Kasumi-1 (cell line): ENCODE results near the gene CELF5.
A peak's percentile ranks its signal among the peaks of the same experiment; 100 is the strongest.
"Not testable (repeated sequence)": the region's sequence is repeated elsewhere in the genome, so short reads cannot be mapped to it uniquely, and the experiment has no call there.

Experiments used
- DNase-seq, 2 experiments: peaks; one replicate each; lab custom pipeline; 2025; lab: John Stamatoyannopoulos, UW

Gene CELF5

DNA sequence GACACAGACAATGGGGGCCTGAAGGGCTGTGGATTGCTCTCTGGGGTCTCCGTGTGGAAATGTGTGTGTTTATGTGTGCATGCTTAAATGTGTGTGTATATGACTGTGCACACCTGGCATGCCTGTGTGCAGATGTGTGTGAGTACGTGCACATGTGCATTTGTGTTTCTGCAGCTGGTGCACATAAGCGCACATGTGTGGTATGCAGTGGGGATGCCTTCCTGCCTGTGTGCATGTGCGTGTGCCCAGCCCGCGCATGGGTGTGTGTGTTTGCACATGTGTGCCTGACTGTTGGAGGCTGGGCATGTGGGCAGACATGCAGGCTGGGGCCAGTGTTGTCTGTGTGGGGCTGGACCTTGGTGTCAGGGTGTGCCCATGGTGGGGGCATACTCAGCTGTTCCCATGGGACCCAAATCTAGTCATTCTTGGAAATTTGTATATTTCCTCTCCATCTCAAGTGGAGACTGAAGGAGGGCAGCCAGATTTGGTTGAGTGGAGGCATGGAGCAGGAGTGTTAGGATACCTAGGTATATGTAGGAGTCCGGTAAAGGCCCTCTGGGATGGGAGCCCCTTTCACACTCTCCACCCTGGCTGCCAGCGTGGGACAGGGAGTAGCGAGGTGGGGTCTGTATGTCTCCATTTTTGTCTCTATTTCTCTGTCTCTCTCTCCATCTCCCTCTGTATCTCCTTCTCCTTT lies 49.9 kb downstream of the CELF5 start:
- no peak for DNase-seq

DNA sequence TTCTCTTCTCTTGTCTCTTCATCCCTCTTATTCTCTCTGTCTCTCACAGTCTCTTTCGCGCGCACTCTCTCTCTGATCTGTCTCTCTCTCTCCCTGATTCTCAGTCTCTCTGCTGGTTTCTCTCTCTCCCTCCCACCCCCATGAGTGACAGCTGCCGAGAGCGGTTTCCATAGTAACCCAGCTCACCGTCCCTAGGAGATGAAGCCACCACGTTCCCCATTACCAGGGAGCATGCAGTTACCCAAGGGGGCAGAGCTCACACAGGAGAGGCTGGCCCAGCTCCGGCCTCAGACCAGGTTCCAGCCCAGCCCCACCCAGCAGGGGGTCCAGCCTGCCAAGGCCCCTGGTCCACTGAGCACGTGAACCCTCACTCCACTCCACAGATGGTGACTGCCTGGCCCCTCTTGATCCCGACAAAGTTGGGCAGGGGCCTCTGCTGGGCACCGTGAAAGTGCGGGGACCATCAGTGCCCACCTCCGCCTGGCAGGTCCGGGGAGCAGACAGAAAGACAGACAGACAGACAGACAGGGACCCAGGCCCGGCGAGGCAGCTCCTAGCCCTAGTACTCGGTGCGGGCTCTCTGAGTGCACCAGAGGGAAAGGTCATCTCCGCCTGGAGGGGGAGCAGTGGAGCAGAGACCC lies 50.6 kb downstream of the CELF5 start:
- DNase-seq = peak; percentile 43 to 60

DNA sequence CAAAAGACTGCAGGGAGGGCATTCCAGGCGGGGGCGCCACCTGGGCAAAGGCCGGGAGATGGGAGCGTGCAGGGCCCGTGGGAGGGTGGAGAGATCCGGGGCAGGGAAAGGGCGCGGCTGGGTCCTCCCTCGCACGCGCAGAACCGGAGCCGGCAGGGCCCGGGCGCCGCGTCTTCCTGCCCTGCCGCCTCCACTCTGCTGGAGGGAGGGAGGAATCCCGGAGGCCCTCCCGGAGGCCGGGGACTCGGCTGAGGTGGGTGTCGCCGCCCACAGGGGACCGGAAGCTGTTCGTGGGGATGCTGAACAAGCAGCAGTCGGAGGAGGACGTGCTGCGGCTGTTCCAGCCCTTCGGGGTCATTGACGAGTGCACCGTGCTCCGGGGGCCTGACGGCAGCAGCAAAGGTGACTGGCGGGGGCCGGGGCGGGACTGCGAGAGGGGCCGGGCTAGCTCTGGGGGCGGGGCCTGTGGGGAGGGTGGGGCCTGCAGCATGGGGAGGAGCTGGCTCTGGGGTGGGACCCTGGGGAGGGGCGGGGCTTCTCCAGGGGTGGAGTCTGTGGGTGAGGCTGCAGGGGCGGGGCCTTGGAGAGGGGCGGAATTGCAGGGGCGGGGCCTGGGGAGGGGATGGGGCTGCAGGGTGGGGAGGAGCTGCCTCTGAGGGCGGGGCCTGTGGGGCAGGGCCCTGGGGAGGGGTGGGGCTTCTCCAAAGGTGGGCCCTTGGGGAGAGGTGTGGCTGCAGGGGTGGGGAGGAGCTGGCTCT lies 51.3 kb downstream of the CELF5 start:
- DNase-seq = peak; percentile 76 to 82

DNA sequence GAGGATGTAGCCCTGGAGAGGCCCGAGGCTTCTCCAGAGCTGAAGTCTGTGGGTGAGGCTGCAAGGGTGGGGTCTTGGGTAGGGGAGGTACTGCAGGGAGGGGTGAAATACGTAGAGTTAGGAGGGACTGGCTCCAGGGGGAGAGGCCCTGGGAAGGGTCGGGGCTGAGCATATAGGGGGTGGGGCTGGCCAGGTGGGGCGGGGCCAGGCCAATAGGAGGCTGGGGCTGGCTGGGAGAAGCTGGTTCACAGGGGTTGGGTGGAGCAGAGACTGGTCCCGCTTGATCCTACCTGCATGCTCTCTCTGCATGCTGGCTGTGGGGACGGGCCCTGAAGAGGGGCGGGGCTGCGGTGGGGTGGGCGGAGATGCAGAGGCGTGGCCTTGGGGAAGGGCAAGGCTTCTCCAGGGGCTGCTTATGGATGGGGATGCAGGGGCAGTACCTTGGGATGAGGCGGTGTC lies 51.9 kb downstream of the CELF5 start:
- DNase-seq = peak in 1 of 2 experiments; percentile 63

DNA sequence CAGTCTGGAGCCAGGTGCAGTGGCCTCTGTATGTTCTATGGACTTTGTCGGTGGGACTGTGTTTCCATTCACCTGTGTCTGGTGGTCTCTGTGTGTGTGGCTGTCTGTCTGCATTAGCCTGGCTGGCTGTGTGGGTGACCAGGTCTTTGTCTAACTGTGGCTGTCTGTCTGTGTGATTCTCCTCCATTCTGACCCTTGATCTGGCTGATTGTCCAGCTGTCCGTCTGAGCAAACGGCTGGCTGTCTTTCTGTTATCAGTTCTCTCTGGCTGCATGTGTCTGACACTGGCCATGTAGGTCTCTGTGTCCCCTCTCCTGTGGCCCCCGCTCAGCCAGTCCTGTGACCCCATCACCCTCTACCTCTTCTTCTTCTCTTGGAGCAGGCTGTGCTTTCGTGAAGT lies 53.2 kb downstream of the CELF5 start:
- no peak for DNase-seq

DNA sequence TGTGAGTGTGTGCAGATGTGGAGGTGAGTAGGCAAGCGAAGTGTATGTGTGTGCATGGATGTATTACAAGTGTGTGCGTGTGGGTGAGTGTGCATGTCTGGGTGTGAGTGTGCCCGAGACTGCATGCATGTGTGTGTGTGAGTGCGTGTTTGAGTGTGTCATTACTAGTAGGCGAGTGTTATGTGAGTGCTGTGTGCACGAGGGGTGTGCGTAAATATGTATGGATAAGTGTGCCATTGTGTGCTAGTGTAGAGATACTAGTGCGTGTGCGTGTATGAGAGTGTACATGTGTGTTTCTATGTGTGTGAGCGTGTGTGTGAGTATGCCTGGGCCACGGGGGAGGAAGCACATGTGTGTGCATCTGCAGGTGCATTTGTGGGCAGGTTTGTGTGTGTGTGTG lies 53.8 kb downstream of the CELF5 start:
- DNase-seq = no peak

DNA sequence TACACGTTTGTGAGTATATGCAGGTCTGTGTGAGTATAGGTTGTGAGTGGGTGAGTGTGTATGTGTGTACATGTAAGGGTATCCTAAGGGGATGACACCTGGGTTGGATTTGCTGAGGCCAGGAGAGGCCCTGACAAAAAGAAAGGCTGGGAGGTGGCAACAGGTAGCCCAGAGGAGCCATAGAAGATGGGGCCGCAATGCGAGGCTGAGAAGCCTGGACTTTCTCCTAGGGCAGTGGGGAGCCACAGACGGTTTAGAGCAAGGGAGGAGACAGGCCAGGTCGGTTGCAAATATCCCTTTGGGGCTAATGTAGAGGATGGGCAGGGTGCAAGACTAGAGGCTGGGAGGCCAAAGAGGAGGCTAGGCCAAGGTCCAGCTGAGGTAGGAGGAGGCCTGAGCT lies 54.3 kb downstream of the CELF5 start:
- DNase-seq = no peak

DNA sequence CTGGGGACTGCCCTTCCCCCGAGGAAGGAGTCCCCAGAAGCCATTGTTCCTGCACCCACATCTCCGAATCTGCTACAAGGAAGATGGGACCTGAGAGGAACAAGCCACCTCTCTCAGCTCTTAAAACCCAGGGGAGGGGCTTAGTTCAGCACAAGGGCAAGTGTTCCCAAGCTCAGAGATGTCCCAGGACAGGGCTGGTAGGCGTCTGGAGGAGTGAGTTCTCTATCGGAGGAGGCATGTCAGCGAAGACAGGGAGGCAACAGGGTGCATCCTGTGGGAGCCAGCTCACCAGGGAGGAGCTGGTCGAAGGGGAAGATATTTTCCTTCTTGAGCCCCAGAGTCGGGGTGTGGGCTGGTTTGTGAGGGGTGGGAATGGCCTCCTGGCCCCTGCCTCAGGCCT lies 54.8 kb downstream of the CELF5 start:
- DNase-seq = no peak

DNA sequence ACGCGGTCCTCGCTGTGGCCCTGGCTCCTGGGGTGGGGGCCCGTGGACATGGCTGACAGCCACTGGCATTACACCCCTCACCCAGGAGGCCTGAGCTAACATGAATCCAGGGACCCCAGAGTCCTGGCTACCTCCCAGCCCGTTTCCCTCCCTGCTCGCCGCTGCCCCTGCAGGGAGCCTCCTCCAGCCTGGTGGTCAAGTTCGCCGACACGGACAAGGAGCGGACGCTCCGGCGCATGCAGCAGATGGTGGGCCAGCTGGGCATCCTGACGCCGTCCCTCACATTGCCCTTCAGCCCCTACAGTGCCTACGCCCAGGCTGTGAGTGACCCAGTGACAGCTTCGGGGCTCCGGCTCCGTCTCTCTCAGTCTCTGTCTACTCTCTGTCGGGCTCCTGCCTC lies 56.6 kb downstream of the CELF5 start:
- no peak for DNase-seq

DNA sequence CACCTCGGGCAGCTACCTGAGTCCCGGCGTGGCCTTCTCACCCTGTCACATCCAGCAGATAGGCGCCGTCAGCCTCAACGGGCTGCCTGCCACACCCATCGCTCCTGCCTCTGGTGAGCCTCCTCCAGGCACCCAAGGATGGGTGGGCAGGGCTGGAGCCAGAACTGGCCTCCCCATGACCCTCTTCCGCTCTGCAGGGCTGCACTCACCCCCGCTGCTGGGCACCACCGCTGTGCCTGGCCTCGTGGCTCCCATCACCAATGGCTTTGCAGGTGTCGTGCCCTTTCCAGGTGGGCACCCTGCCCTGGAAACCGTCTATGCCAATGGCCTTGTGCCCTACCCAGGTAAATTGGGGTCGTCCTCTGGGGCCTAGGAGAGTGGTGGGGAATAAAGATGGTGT lies 57.7 kb downstream of the CELF5 start:
- no peak for DNase-seq

DNA sequence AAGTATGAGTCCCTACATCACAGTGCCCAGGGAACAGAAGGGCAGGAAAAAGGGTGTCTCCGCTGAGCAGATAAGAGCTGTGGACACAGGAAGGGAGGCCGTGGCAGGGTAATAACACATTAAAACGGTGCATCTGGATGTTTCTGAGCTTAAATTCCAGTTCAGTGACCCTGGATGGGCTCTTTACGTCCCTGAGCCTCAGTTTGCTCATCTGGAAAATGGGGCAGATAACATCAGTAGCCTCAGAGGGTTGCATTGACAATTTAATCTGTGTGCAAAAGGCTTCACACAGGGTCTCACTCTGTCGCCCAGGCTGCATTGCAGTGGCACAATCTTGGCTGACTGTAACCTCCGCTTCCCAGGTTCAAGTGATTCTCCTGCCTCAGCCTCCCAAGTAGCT lies 58.1 kb downstream of the CELF5 start:
- DNase-seq = no peak

DNA sequence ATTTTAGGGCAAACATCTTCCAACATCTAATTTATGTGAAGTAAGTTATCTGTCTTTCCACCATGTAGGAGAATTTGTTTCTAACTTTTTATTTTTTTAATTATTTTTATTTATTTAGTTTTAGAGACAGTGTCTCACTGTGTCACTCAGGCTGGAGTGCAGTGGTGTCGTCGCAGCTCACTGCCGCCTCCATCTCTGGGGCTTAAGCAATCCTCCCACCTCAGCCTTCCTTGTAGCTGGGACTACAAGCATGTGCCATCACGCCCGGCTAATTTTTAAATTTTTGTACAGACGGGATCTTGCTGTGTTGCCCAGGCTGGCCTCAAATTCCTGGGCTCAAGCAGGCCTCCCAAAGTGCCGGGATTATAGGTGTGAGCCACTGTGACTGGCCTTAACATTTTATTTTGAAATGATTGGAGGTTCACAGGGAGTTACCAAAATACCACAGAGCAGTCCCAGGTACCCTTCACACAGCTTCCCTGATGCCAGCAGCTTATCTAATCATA lies 58.8 kb downstream of the CELF5 start:
- no peak for DNase-seq

DNA sequence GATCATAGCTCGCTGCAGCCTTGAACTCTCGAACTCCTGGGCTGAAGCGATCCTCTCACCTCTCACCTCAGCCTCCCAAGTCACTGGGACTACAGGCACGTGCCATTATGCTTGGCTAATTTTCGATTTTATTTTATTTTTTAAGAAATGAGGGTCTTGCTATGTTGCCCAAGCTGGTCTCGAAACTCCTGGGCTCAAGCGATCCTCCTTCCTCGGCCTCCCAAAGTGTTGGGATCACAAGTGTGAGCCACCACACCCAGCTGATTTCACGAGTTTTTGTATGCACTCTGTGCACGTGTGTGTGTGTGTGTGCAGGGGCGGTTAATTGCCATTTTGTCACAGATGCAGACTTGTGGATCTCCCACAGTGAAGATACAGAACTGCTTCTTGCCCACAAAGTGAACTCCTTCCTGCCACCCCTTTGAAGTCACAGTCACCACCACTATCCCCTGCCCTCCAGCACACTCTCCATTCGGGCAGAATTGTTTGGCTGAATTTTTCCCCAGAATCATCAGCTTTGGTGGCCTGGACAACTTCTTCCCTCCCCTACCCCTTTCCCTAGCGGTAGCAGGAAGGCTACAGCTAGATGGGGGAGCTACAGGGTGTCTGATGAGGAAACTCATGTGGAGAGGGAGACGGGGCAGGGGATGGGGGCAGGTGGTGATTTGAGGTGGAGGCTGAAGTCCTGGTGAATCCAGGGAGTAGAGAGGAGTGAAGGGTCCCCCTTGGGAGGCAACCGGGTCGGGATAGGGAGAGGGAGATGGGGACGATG lies 59.6 kb downstream of the CELF5 start:
- DNase-seq = no peak

DNA sequence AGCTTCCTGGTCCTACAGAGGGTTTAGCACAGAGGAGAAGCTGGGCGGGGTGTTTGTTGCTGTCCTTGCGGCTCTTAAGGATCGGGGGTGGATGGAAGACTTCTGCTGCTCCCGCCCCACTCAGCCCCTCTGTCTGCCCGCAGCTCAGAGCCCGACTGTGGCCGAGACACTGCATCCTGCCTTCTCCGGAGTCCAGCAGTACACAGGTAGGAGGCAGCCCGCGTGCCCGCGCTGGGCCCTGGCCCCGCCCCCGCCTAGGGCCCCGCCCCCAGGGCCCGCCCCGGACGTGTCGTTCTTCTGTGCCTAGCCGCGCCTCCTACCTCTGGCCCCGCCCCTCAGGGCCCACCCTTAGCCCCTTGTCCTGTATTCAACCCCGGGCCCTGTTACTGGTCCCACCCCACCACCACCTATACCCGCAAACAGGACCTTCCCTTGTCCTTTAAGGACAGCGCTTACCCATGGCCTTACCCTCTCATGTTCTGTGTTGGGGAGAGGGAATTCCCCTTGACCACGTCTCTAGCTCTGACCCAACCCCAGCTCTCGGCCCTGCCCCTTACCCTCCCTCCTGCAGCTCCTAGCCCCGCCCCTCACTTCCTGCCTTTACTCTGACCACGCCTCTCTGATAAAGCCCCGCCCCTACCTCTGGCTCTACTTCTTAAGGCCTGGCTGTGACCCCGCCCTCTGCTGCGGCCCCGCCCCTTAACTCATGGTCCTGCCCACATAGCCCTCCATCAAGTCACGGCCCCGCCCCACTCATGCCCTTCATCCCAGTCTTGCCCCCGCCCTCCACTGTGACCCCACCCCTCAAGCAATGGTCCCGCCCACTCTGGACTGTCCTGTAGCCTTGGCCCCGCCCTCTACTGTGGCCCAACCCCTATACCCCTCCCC lies 60.5 kb downstream of the CELF5 start:
- DNase-seq = no peak

DNA sequence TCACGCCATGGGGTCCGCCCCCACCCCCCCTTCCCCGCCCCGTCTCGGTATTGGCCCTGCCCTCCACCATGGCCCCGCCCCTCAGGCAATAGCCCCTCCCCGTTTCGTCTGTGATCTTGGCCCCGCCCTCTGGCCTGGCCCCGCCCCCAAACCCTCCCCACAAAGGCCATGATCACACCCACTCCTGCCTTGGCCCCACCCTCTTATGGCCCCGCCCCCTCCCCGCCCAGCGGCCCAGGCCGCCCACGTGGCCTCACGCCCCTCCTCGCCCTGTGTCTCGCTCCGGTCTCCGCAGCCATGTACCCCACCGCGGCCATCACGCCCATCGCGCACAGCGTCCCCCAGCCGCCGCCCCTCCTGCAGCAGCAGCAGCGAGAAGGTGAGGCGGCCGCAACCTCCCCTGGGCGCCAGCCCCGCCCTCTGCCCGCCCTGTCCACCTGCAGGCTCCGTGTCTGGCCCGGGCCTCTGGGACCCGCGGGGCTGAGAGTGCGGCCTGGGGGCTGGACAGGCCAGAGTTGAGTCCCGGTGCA lies 61.3 kb downstream of the CELF5 start:
- DNase-seq = no peak

DNA sequence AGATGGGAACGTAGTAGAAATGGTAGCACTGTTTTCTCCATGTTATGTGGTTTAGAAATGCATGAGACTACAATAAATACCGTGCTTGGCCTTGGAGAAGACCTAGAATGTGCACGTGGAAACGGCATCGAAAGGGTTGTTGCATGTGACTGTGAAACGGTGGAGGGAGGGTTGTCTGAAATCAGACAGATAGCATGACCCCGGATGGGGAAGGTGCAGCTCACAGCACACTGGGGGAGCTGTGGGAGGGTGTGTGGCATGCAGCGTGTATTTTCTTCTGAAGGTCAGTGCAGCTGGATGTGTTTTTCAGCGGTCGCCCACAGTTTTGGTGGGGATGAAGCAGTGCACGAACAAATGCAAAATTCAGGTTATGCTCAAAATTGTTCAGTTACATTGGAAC lies 63.4 kb downstream of the CELF5 start:
- no peak for DNase-seq

DNA sequence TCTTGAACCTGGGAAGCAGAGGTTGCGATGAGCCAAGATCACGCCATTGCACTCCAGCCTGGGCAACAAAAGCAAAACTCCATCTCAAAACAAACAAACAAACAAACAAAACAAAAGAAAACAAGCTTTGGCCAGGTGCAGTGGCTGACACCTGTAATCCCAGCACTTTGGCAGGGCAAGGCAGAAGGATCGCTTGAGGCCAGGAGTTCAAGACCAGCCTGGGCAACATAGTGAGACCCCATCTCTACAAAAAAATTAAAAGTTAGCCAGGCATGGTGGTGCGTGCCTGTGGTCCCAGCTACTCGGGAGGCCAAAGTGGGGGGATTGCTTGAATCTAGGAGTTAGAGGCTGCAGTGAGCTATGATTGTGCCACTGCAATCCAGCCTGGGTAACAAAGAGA lies 64.0 kb downstream of the CELF5 start:
- not testable (repeated sequence) for DNase-seq

DNA sequence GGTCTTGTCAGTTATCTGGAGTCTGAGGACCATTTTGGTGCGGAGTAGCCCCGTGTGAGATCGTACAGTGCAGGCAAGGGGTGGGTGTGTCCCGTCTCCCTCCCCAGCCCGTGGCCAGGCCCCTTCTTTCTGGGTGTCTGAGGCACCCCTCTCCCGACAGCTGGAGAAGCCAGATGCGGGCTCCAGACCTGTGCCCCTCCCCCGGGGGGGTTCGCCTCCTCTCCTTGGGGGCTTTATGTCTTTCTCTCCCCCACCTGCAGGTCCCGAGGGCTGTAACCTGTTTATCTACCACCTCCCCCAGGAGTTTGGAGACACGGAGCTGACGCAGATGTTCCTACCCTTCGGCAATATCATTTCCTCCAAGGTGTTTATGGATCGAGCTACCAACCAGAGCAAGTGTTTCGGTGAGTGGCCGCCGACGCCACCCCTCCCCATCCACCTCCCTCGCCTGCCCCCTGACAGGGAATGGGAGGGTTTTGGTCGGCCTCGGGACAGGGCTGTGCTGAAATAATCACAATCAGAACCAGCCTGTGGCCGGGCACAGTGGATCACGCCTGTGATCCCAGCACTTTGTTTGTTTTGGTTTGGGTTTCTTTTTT lies 65.6 kb downstream of the CELF5 start:
- DNase-seq = no peak

DNA sequence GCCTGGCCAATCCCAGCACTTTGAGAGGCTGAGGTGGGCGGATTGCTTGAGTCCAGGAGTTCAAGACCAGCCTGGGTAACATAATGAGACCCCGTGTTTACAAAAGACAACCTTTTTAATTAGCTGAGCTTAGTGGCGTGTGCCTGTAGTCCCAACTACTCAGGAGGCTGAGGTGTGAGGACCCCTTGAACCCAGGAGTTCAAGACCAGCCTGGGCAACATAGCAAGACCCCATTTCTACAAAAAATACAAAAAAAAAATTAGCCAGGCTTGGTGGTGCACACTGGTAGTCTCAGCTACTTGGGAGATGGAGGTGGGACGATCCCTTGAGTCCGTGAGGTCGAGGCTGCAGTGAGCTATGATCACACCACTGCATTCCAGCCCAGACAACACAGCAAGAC lies 66.4 kb downstream of the CELF5 start:
- DNase-seq = not testable (repeated sequence)

DNA sequence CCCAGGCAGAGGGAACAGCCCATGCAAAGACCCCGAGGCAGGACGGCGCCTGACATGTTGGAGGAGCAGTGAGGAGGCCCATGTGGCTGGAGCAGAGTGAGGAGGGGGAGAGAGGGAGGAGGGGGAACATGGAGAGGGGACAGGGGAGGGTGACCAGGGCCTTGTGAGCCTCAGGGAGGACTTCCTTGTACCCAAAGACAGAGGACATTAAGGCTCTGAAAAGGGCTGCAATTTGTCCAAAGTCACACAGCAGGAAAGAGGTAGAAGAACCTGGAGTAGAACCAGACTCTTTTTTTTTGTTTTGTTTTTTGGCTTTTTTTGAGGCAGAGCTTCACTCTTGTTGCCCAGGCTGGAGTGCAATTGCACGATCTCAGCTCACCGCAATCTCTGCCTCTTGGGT lies 67.2 kb downstream of the CELF5 start:
- DNase-seq = no peak
